DMS79 treated with DMSO at 0.1 percent for 48 hours (cell line): ENCODE data around the gene SHH.
"Not testable (repeated sequence)": the region's sequence is repeated elsewhere in the genome, so short reads cannot be mapped to it uniquely, and the experiment has no call there.

ENCODE experiments used
- DNase-seq: peaks from one replicate; lab custom pipeline; 2025; lab: John Stamatoyannopoulos, UW

SHH gene

DNA sequence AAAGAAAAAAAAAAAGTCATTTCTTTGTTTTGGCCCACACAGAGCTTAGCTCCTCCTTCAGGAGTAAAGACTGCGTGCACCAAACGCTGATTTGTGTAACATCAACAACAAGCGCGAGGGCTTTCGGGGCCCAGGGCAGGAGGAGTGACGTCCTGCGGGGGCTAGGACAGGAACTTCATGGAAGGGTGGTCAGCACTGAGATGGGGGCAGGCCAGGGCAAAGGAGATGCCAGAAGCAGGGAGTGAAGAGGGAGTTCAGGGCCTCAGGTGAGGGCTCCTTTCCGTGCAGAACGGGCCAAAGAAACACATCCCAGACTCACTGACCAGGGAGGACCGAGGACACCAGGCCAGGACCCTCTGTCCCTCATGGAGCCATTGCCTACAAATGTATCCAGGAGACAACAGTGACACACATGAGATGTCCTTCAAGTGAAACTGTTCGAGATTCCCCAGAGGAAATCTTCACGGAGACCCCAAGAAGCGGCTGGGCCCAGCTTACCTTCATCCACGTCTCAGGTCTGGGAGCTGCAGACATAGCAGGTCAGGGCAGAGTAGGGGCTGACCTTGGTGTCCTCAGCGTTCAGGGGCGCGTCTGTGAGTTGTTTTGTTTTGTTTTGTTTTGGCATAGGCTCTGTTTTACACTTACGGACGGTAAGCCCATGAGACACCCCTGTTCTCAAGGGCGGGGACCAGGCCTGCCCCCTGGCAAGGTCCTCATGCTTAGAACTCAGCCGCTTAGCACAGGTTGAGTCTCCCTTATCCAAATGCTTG is 30.4 kb upstream of the SHH start:
- DNase-seq: no peak

DNA sequence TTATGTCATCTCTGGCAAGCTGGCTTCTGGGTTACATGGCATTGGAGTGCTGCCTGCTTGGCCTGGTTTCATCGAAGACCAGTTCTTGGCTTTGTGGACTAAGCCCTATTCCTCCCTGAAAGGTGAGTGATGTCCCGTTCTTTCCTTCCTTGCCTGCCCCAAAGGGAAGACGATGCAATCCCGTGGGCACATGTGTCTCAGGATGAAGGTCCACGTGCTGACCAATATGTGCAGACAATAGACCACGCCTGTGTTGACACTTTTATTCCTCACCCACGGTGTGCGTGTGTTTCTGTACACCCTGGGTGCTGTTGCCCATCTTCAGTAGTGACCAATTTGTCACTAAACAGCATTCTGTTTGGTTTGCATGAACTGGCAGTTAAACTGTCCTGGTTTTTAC is 28.6 kb upstream of the SHH start:
- no peak for DNase-seq

DNA sequence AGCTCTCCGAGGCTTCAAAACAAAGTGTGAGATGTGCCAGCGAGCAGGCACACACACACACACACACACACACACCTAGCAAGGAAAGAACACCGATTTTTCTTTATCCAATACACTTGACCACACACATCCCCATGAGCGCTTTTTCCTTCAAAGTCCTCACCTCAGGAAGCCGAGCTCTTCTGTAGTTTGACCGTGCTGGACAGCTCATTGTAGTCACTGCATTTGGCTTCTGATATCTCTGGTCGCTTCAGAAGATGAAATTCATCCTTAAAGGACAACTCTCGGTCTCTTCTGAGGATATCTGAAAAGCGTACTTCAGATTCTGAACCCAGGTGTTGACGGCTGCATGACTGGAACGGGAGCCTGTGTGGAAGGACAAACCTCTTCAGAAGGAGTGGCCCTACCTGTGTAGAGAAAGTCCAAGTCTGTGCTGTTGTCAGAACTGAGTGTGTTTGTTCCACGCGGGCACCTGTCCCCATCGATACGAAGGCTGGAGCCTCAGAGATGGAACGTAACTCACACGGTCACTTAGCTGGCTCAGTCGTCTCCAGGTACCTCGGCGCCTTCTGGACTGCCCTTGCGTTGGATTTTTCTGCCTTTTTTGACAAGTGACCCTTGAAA is 28.1 kb upstream of the SHH start:
- DNase-seq: no peak

DNA sequence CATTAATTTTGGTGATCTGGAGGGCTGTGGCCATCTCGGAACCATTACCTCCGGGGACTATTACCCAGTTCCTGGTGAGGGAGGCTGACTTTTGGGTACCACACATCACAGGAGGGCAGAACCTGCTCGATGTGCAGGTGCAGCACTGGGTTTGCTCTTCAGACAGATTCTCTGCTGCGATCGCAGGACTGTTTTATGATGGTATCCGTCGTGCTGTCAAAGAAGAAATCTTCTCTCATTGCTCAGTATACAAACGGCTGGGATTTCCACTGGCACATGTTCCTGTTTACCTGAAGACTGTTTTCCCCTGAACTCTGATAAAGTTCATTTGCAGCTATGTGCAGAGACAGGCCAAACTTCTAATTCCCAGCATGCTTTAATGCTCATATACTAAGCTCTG is 27.2 kb upstream of the SHH start:
- no peak for DNase-seq

DNA sequence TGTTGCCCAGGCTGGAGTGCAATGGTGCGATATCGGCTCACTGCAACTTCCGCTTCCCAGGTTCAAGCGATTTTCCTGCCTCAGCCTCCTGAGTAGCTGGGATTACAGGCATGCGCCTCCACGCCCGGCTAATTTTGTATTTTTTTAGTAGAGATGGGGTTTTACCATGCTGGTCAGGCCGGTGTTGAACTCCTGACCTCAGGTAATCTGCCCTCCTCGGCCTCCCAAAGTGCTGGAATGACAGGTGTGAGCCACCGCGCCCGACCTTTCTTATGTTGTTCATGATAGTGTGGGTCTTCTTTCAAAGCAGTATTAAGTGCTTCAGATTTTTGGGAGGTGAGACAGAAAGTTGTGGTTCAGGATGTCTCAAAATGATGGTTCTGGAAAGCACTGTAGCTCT is 26.0 kb upstream of the SHH start:
- DNase-seq: not testable (repeated sequence)

DNA sequence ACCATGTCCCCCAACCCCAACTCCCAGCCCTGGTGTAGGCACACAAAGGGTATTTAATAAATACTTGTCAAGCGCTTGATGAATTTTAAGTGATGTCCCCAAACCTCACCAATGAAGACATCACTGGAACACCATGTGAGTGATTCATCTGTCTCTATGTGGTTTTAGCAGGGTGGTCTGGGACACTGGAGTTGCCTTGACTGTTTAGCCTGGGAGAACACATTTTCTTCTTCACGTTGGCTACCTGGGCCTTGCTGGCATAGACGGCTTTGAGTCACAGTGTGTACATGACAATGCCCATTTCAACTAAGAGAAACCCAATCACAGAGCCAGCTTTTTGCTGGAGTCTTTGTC is 24.8 kb upstream of the SHH start:
- DNase-seq: no peak

DNA sequence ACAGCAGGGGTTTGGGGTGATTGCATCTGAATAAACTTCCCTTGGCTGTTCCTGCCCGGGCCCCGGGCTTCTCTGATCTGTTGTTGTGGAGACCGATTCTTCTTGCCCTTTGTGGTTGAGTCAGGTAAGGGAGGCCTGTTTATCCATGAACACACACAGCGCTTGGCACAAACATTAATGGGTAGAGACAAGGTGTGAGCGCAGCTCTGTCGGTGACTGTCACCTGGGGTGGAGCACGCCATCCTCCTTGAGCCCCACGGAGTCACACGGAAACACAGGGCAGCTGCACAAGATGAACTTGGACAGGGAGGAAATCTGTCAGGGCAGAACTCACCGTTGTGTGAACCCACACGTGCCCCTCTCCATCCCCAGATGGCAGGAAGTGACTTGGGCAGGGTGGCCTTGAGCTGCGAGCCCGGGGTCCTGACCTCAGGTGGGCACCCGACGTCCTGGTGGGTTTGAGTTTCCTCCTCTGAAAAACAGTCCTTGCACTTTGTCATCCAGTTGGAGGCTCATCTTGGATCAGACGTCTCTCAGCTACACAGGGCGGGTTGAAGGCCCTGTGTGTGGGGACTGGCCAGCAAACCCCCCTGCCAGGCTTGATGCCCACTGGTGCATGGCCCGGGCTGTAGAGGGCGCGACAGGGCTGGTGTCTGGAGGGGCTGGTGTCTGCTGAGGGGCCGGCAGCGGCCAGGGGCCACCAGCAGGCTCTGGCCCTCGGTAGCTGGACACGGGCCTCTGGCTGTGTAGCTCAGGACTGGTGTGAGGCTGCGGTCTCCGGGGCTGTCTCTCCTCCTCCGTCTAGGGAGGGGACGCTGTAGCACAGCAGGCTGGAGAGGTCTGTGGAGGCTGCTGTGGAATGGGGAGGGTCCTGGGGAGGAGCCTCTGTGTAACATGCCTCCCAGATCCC is 24.2 kb upstream of the SHH start:
- no peak for DNase-seq

DNA sequence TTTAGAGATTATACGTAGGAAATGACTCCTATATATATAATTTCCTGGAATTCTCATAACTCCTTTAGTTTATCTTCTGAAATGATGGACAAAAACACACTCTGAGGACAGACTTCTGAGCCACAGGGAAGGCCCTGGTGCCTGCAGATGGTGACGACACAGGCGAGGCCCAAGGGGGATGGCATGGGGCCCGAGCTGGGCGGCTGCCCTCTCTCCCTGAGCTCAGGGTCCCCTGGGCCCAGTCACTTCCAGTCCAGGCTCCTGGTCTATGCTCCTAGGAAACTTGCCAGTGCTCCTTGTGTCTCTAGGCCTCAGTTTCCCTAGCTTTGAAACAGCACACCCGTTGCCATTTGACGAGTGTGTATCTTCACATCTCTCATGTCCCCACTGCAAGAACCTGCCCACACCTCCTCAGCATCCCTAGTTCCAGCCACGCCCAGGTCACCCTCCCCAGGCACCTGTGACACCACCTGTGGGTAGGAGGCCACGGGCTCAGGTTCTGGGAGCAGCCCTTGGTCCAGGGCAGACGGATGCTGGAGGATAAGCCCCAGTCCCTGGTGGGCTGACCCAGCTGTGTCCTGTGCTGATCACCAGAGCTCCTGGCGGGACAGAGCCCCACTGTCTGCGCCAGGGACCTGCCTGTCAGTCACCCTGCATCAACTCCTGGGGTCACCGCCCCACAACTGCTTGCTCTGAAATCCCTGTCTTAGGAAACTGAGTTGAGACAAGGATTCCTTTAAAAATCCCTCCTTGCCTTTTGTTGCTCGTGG is 23.4 kb upstream of the SHH start:
- no peak for DNase-seq

DNA sequence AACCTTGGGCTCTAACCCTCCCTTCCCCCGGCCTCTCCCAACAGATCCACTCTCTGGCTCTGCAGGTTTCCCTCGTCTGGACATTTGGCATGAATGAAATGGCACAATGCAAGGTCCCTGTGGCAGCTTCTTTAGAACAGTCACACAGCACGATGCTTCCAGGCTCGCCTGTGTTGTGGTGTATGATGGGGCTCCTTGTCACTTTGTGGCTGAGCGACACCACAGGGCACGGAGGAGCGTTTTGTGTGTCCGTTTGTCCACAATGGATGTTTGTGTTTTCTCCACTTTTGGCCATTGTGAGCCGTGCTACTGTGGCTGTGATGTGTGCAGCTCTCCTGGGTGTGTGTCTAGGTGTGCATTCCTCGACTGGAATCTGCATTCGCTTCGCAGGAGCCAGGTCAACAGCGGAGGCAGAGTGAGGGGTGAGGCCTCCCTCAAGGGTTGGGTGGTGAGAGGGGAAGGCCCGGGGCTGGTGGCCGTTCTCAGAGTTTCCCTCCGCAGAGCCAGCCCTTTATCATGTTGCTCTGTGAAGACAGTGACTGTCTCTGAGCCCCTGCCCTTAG is 22.3 kb upstream of the SHH start:
- DNase-seq: no peak

DNA sequence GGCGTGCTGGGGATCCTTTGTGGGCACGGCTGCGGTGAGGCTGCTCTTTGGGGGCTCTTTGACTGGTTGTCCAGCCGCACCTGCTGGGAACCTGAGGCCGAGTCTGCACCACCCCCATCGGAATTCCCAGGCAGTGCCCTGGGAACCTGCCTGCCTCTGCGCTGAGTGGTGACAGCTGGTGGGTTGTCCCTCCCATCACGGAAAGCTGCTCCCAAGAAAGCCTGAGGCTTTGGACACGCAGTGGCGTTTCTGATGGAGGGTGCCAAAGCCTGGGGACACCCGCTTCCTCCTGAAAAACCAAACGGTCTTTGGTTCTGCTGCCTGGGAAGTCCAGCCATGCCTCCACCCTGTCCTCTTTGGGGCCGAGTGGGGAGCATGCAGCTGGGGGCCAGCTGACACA is 21.4 kb upstream of the SHH start:
- DNase-seq: no peak

DNA sequence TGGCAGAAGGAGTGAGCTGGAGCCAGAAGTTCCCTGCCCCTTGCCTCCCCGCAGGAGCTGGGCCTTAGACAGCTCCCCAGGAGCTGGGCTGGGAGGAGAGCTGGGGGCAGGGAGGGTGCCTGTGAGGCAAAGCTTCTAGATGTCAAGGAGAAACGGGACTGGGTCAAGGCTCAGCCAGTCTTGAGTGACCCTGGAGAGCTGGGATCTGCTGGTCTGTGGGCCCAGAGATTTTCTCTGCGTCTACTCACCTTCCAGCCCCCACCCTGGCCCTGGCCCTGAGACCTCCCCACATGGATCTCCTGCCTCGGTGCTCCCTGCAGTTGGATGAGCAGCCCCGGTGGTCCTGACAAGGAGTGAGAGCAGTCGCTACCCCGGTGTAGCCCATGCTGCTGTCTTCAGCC is 20.3 kb upstream of the SHH start:
- no peak for DNase-seq

DNA sequence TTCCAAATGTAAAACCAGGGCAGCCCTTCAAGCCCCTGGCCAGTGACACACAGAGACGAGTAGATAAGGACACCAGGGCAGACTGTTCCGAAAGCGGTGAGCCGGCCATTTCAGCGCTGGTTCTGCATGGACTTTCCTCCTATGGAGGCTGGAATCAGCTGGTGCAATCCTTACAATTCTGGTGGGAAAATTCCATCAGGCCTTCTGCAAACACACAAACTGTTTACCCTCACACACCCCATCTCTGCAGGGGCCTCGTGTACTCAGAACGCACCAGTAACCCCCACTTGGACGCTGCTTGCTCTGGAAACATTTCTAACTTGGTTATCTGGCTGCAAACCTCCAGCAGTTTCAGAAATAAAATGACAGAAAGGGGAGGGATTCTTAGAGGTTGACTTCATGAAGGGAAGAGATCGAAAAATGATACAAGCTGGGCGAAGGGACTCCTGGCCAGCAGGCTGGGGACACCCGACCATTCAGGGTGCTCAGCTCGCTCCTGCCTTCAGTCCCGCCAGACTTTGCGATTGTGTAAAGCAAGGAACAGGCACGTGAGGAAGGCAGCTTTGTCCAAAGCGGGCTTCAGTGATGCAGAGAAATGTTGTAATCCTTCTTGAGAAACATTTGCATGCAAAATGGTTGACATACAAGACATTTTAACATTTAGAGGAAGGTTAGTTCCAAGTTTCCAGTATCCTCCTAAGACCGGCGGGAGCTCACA is 19.7 kb upstream of the SHH start:
- no peak for DNase-seq

DNA sequence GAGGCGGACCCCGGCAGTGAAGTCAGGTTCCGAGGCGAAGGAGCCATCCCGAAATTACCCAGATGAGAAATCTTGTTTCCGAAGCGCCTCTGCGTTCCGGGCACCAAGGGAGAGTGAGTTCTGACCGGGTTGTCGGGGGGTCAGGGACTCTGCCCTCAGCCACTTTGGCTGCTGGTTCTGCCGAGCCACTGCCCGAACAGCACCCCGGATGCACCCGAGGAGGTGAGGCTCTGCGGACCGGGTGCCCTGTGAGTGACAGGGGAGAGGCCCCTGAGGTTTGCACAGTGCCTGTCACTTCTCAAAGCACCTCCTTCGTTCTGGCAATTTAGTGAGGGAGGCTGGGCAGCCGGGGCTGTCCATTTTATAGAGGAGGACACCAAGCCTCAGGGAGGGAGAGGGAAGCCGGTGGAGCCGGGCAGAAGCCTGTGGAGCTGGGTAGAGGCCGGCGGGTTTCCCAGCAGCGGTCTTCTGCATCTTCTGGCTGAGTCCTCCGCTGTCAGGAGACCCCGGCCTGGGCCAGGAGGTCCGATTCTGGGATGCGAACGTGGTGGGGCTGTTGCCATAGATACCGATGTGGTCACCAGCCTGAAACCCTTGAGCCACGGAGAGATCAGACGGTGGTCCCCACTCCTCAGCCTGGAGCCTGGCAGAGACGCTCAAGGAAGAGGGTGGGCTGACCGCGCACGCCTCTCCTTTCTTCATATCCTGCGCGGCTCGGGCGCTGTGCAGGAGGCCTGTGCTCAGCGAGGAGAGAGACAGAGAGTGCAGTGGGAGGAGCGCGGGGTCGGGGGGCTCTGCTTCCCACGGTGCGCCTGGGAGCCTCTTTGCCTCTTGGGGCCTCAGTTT is 18.9 kb upstream of the SHH start:
- DNase-seq: no peak

DNA sequence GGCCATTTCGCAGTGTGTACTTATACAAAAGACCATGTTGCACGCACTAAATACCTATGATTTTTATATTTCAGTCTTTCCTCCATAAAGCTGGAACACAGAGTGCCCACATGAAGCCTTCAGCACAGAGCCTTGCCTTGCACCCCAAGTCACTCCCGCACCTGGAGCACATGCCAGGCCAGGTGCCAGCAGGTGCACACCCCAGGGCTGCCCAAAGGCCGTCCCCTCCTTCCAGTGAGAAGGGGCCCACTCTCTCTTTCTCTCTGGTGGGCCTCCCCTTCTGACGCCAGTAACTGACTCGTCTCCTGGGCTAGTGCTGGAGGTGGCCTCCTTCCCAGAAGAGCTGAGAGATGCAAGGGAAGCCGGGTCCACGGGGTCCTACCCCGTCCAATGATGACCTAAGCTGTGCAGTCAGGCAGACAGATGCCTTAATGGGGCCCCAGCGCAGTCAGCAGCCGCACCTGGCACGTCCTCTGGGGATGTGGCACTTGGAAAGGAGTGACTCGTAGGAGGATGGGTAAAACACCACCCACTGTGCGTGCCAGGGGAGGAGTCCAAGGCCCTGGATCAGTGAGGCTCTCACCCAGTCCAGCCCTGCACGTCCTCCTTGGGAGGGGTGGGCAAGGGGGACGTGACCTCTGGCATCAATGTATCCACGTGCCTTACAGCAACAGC is 17.7 kb upstream of the SHH start:
- no peak for DNase-seq

DNA sequence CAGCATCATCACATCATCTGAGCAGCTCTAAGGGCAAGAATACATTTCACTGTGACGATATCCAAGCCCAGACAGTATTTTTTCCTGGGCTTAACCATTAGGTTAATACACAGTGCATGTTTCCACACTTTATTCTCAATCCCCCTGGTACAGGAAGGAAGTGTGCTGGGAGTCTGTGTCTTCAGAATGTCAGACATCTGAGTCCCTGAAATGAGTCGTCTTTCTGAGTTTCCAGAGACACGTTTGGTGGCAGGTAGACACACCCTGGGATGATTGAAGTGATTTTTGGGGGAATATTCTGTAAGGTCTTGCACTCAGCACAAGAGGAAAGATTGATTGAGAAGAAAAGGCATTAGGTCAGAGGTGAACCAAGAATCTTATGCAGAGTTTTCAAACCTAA is 13.1 kb upstream of the SHH start:
- DNase-seq: no peak

DNA sequence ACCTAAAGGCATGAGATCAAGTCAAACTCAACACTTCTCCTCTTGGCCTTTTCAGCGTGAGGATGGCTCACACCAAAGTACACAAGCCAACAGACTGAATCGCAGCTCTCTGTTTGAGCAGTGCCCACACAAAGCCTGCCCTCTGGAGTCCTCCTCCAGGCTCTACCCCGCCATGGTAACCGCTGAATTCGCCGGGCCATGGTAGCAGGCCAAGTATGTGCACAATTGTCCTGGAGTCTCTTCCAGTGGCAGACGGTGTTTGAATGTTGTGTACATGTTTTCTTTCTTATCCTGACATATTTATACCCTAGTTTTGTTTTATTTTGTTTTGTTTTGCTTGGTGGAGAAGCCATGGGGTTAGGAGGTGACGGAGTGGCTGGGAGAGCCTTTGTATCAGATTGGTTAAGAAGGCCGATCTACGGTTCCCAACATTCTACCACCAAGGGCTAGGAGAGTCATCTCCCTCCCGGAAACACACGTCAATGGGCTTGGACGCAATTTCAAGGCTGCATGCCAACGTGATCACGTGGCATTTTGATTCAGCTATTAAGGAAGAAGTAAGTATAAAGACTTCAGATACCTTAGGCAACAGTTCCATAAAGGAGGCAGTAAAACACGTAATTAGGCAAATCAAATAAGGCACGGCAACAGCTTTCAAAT is 12.1 kb upstream of the SHH start:
- DNase-seq: no peak

DNA sequence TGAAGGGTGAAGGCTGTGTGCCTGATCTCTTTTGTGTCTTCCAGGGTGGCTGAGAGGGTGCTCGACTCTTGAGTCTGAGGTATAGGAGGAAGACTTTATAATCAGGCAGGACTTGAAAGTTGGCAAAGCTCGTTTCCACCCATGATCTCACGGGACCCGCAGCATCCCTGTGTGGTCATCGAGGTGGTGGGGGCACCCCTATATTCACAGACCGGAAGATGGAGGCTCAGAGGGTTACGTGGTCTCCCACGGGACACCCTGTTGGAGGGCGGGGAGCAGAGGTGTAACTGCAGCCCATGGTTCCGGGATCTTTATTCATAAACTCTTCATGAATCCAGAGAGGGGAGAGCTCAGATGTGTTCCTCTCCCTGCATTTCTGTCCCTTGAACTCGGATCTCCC is 9.6 kb upstream of the SHH start:
- DNase-seq: no peak

DNA sequence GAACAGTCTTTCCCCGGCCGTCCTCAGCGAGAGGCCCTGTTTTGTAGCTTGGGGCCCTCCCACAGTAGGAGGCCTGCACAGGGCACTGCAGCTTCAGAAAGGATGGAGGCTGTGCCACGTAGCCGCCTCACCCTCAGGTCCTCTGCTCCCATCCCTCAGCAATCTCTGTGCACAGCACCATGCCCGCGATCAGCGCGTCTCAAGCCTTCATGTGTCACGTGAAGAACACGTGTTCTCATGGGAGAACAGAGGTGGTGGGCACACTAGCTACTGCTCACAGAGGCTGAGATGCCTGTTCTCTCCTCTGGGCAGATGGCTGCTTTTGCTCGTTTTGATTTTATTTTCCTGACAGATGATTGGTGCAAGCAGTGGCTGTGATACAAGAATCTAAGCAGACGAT is 8.5 kb upstream of the SHH start:
- DNase-seq: no peak

DNA sequence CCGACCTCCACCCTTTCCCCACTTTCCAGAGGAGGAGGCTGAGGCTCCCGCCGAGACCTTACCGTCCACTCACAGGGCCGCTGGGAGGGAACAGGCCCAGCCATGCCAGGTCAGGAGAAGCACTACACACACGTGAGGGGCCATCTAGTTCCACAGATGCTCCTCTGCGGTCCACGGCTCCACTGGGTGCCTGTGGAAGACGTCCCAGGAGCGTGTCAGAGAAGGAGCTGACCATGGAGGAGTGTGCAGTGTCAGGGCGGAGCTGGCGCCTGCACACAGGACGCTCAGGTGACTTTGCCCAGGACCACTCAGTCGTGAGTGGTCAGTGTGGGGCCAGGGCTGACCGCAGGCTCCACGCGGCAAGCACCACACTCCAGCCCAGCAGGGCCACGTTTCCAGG is 8.0 kb upstream of the SHH start:
- no peak for DNase-seq
